NT2/D1 (cell line): Measurements from ENCODE around the gene FYCO1.

Source experiments
- SUZ12 ChIP-seq: IDR thresholded peaks from 2 replicates; pipeline ENCODE4 v1.6.1; 2011; ENCODE audit not compliant: insufficient read length, insufficient read depth; ENCODE audit errors: extremely low read depth
- YY1 ChIP-seq: IDR thresholded peaks from 2 replicates; pipeline ENCODE4 v1.6.1; 2011; ENCODE audit not compliant: insufficient read length, insufficient read depth
- ZNF274 ChIP-seq: IDR thresholded peaks from 2 replicates; pipeline ENCODE4 v1.6.1; 2011; ENCODE audit warnings: mild to moderate bottlenecking, low read depth, low read length

GRCh38 chr3:45955017-45955647 is 40.5 kb downstream of the FYCO1 start:
- TF ChIP-seq ZNF274: no peak
- no peak for TF ChIP-seq SUZ12
- TF ChIP-seq YY1: no peak
